ENCODE results near the gene TRAPPC13. TPM values are rescaled to one million over a fixed set of nuclear protein-coding genes. Genes with fewer than 3 reads are reported as not detected.
A peak's percentile ranks its signal among the peaks of the same experiment; 100 is the strongest.
"Not testable (repeated sequence)": the region's sequence is repeated elsewhere in the genome, so short reads cannot be mapped to it uniquely, and the experiment has no call there.

Gene TRAPPC13
- total and polyA plus RNA-seq, 2 of the 13 experiments (the other 11 are each of a cell fraction or from before 2014, with no cell fraction given) = 8.4 to 19.6 TPM

GRCh38 chr5:65621961-65622360 lies 2.9 kb upstream of the TRAPPC13 start:
- ATAC-seq; H3K27me3 ChIP-seq (ENCODE audit: control insufficient read depth in 1 of 2, insufficient read depth in 2 of 2, low read length in 2 of 2); in situ Hi-C loops (cut with HindIII; ENCODE audit: extremely low pct_ligation_motif_present, low pct_unique_long_range_greater_than_20kb); FAIRE-seq; H3K9ac ChIP-seq (ENCODE audit: insufficient read depth, low read depth, low read length); H3K36me3 ChIP-seq (replicated peaks in 1 of 2; ENCODE audit: control insufficient read depth in 1 of 2, insufficient read depth in 2 of 2, low read length in 2 of 2); H3K4me3 ChIP-seq (replicated peaks in 1 of 3; ENCODE audit: insufficient read depth in 1 of 3, low read depth in 2 of 3, low read length in 3 of 3); H4K20me1 ChIP-seq (ENCODE audit: insufficient read depth, low read length); H3K4me2 ChIP-seq (ENCODE audit: low read depth, low read length); BruUV-seq (replicated peaks); H2AFZ ChIP-seq (ENCODE audit: low read length); POLR2A ChIA-PET; H3K9me3 ChIP-seq (ENCODE audit: low read length); CTCF ChIA-PET (ENCODE audit: low intra/inter-chr PET ratio, low total read pairs); DNase-seq (ENCODE audit: low spot score); H3K27ac ChIP-seq (ENCODE audit: extremely low read length, insufficient read depth, low read length): not testable (repeated sequence)
- intact Hi-C loops (cut with micrococcal nuclease; ENCODE audit: unreplicated experiment) = loop anchor here (5.0 to 10.0 kb wide), 2 partner anchors 60 to 303 kb away; partner anchors contain the start of genes CENPK, ERBIN and PPWD1
- peaks cover 50% of the 10 kb centered on the region for H3K79me2 ChIP-seq (ENCODE audit: insufficient read depth, low read length)
- WGBS (ENCODE audit: low lambda C conversion rate) = 85% methylated on average over 4 of the region's 4 CpGs
- 0 out of 2 replicates have a peak, but pooled peaks have one; percentile 17 for TF ChIP-seq ZNF770 (CRISPR knock-in tag; IDR thresholded peaks at IDR 0.05)
- H3K4me1 ChIP-seq (ENCODE audit: insufficient read depth, low read length) = peaks cover 27% of the 10 kb centered on the region

GRCh38 chr5:65623482-65623881 lies 1.3 kb upstream of the TRAPPC13 start:
- in situ Hi-C loops (cut with HindIII; ENCODE audit: extremely low pct_ligation_motif_present, low pct_unique_long_range_greater_than_20kb) (no loop called here), intact Hi-C loops (cut with micrococcal nuclease; ENCODE audit: unreplicated experiment) (loop anchor here (5.0 to 10.0 kb wide), 2 partner anchors 61 to 301 kb away; partner anchors contain the start of genes CENPK, ERBIN and PPWD1)
- no TSS peak for BruUV-seq (replicated peaks)
- DNase-seq (ENCODE audit: low spot score) (no peak), ATAC-seq (peak; percentile 30), FAIRE-seq (no peak)
- peaks cover 52% of the 10 kb centered on the region for H3K79me2 ChIP-seq (ENCODE audit: insufficient read depth, low read length)
- H3K27ac ChIP-seq (ENCODE audit: extremely low read length, insufficient read depth, low read length) = peak overlapping the region; percentile 95
- H4K20me1 ChIP-seq (ENCODE audit: insufficient read depth, low read length) = no peaks in the 10 kb centered on the region
- ChIA-PET CTCF (ENCODE audit: low intra/inter-chr PET ratio, low total read pairs) (no interaction called here), POLR2A (interaction anchor here (0.9 to 1.7 kb wide), 4 partner anchors 10 to 61 kb away, joined by 3 to 11 read pairs (median 4); partner anchors contain the start of genes CENPK and PPWD1)
- no peaks in the 10 kb centered on the region for H3K9me3 ChIP-seq (ENCODE audit: low read length)
- peaks cover 0 to 4% of the 10 kb centered on the region in 2 experiments; a peak in 2 of 5 replicates for H3K27me3 ChIP-seq (ENCODE audit: control insufficient read depth in 1 of 2, insufficient read depth in 2 of 2, low read length in 2 of 2)
- no peak overlapping the region for H2AFZ ChIP-seq (ENCODE audit: low read length)
- peak overlapping the region; percentile 93 for H3K9ac ChIP-seq (ENCODE audit: insufficient read depth, low read depth, low read length)
- H3K4me2 ChIP-seq (ENCODE audit: low read depth, low read length) = peak overlapping the region; percentile 83
- H3K4me3 ChIP-seq (replicated peaks in 1 of 3; ENCODE audit: insufficient read depth in 1 of 3, low read depth in 2 of 3, low read length in 3 of 3) = peak overlapping the region; percentile 73 to 95 (median 90)
- H3K36me3 ChIP-seq (replicated peaks in 1 of 2; ENCODE audit: control insufficient read depth in 1 of 2, insufficient read depth in 2 of 2, low read length in 2 of 2) = 0 out of 5 replicates have a peak, but pooled peaks cover 0 to 2% of the 10 kb centered on the region in 2 experiments
- 0% methylated on average over 8 of the region's 9 CpGs for WGBS (ENCODE audit: low lambda C conversion rate)
- no peak for TF ChIP-seq ZNF333 (CRISPR knock-in tag; IDR thresholded peaks at IDR 0.05; ENCODE audit: borderline replicate concordance)
- no peak for TF ChIP-seq NFYB (CRISPR knock-in tag; IDR thresholded peaks at IDR 0.05)
- TF ChIP-seq ZNF558 (CRISPR knock-in tag; IDR thresholded peaks at IDR 0.05; ENCODE audit: borderline replicate concordance) = peak; percentile 44; the same call in 1 of the 2 replicates
- 0 out of 2 replicates have a peak, but pooled peaks have one; percentile 14 for TF ChIP-seq CREB3 (CRISPR knock-in tag; IDR thresholded peaks at IDR 0.05)
- TF ChIP-seq ZNF256 (CRISPR knock-in tag; conservative IDR thresholded peaks at IDR 0.05) = no peak
- 0 out of 2 replicates have a peak, but pooled peaks have one; percentile 9 for TF ChIP-seq POGZ (CRISPR knock-in tag; IDR thresholded peaks at IDR 0.05)
- TF ChIP-seq ZNF790 (CRISPR knock-in tag; IDR thresholded peaks at IDR 0.05; ENCODE audit: borderline replicate concordance) = 0 out of 2 replicates have a peak, but pooled peaks have one; percentile 14
- TF ChIP-seq ZSCAN12 (CRISPR knock-in tag; IDR thresholded peaks at IDR 0.05) = 0 out of 2 replicates have a peak, but pooled peaks have one; percentile 48
- H3K4me1 ChIP-seq (ENCODE audit: insufficient read depth, low read length) = peaks cover 28% of the 10 kb centered on the region
